SK-N-SH (cell line): ENCODE measurements around the gene PLD3. TPM values are rescaled to one million over a fixed set of nuclear protein-coding genes. Genes with fewer than 3 reads are reported as not detected.

Source experiments
- CTCF ChIA-PET: fragments of 300-600, 350-600 bp; formaldehyde crosslinking; extraction: SDS; loops from one replicate; lab custom pipeline; 2021; lab: Yijun Ruan, JAX
- POLR2A ChIA-PET: fragments of 350-600 bp; sonication (Branson Sonifier 250); formaldehyde crosslinking; extraction: SDS; loops from one replicate; lab custom pipeline; 2020; ENCODE audit warnings: antibody characterized with exemption, inconsistent platforms; lab: Yijun Ruan, JAX
- DNase-seq: peaks from one replicate; pipeline ENCODE4 v3.0.0; 2012
- H2AFZ ChIP-seq: fragments of 200-600 bp; sonication (generic); 2 replicates; pipeline ENCODE4 v1.8.1; 2016; ENCODE audit warnings: antibody characterized with exemption, mild to moderate bottlenecking, low read depth
- H3F3A ChIP-seq: fragments of 200-600 bp; sonication (generic); replicated peaks from 2 replicates; pipeline ENCODE3; 2016; ENCODE audit warnings: antibody characterized with exemption, mild to moderate bottlenecking; ENCODE audit not compliant: insufficient read depth
- H3K27ac ChIP-seq, 2 experiments: fragments of 200-500 bp in 1 of 2; fragments of 200-600 bp in 1 of 2; sonication (Bioruptor generic) in 1 of 2; sonication (generic), shearing (Covaris generic) in 1 of 2; 2 replicates each; pipeline versions ENCODE4 v1.5.1 to v1.6.1; 2014 to 2016; ENCODE audit warnings: low read depth in 2 of 2, inconsistent platforms in 1 of 2, low read length in 1 of 2, mild to moderate bottlenecking in 1 of 2, mixed read lengths in 1 of 2
- H3K27me3 ChIP-seq: fragments of 200-600 bp; sonication (generic), shearing (Covaris generic); 2 replicates; pipeline ENCODE4 v1.6.1; 2016; ENCODE audit warnings: mixed run types; ENCODE audit not compliant: insufficient read depth
- H3K36me3 ChIP-seq, 2 experiments: fragments of 200-500 bp in 1 of 2; fragments of 200-600 bp in 1 of 2; sonication (Bioruptor generic) in 1 of 2; sonication (generic) in 1 of 2; replicated peaks in 1 of 2; 2 replicates each; pipeline versions ENCODE3 to v1.5.1; 2014 to 2016; ENCODE audit warnings: low read length in 1 of 2, mild to moderate bottlenecking in 1 of 2; ENCODE audit not compliant: insufficient read depth in 2 of 2, control insufficient read depth in 1 of 2
- H3K4me1 ChIP-seq, 2 experiments: fragments of 200-500 bp in 1 of 2; fragments of 200-600 bp in 1 of 2; sonication (Bioruptor generic) in 1 of 2; sonication (generic), shearing (Covaris generic) in 1 of 2; 2 replicates each; pipeline versions ENCODE4 v1.5.1 to v1.6.1; 2014 to 2016; ENCODE audit warnings: low read depth in 1 of 2, low read length in 1 of 2, mixed run types in 1 of 2; ENCODE audit not compliant: insufficient read depth in 2 of 2, control insufficient read depth in 1 of 2
- H3K4me2 ChIP-seq: fragments of 200-600 bp; sonication (generic), shearing (Covaris generic); 2 replicates; pipeline ENCODE4 v1.6.1; 2017; ENCODE audit warnings: mixed run types
- H3K4me3 ChIP-seq, 2 experiments: fragments of 200-500 bp in 1 of 2; fragments of 200-600 bp in 1 of 2; sonication (Bioruptor generic) in 1 of 2; sonication (generic), shearing (Covaris generic) in 1 of 2; 2 replicates each; pipeline versions ENCODE4 v1.5.1 to v1.8.1; 2014 to 2016; ENCODE audit warnings: low read depth in 2 of 2, inconsistent platforms in 1 of 2, low read length in 1 of 2, mild to moderate bottlenecking in 1 of 2, mixed read lengths in 1 of 2, moderate library complexity in 1 of 2
- H3K79me2 ChIP-seq: fragments of 200-600 bp; sonication (generic); 2 replicates; pipeline ENCODE4 v1.8.1; 2017; ENCODE audit warnings: mild to moderate bottlenecking; ENCODE audit not compliant: insufficient read depth
- H3K9ac ChIP-seq: fragments of 200-600 bp; sonication (generic); 2 replicates; pipeline ENCODE4 v1.6.1; 2017; ENCODE audit warnings: mixed run types
- H3K9me2 ChIP-seq: fragments of 200-600 bp; sonication (generic); 2 replicates; pipeline ENCODE4 v1.6.1; 2017; ENCODE audit warnings: mixed run types
- H3K9me3 ChIP-seq: fragments of 200-600 bp; sonication (generic); 2 replicates; pipeline ENCODE4 v1.6.1; 2017; ENCODE audit warnings: mixed run types, mild to moderate bottlenecking, moderate library complexity
- H4K20me1 ChIP-seq: fragments of 200-600 bp; sonication (generic); 2 replicates; pipeline ENCODE4 v1.6.1; 2017; ENCODE audit warnings: mild to moderate bottlenecking, mixed run types; ENCODE audit not compliant: insufficient read depth
- CHD2 ChIP-seq: fragments of 150-350 bp; IDR thresholded peaks from 2 replicates; pipeline ENCODE4 v1.6.1; 2018; ENCODE audit warnings: low read length; ENCODE audit not compliant: partially characterized antibody
- ELF1 ChIP-seq: IDR thresholded peaks from 2 replicates; pipeline ENCODE4 v1.4.0; 2012
- EP300 ChIP-seq, 2 experiments: IDR thresholded peaks; 2 replicates each; pipeline versions ENCODE4 v1.4.0 to v1.6.1; 2012; ENCODE audit warnings: borderline replicate concordance in 1 of 2, low read depth in 1 of 2, low read length in 1 of 2
- FOSL2 ChIP-seq: IDR thresholded peaks from 2 replicates; pipeline ENCODE4 v1.4.0; 2012; ENCODE audit warnings: low read depth, mild to moderate bottlenecking, moderate library complexity, borderline replicate concordance
- FOXM1 ChIP-seq: IDR thresholded peaks from 2 replicates; pipeline ENCODE4 v1.4.0; 2012; ENCODE audit warnings: low read depth, mild to moderate bottlenecking
- GATA2 ChIP-seq: sonication (generic); formaldehyde crosslinking; IDR thresholded peaks from 2 replicates; pipeline ENCODE4 v1.5.0; 2020; ENCODE audit warnings: mild to moderate bottlenecking, missing genetic modification reagents
- JUND ChIP-seq: IDR thresholded peaks from 2 replicates; pipeline ENCODE4 v1.4.0; 2012
- MEF2A ChIP-seq: IDR thresholded peaks from 2 replicates; pipeline ENCODE4 v1.4.0; 2012; ENCODE audit warnings: low read depth, borderline replicate concordance
- MXI1 ChIP-seq: IDR thresholded peaks from 2 replicates; pipeline ENCODE4 v1.6.1; 2012; ENCODE audit warnings: mild to moderate bottlenecking, low read depth, low read length, improper control_type of control experiment
- NRF1 ChIP-seq: IDR thresholded peaks from 2 replicates; pipeline ENCODE4 v1.6.1; 2012; ENCODE audit warnings: low read depth, mild to moderate bottlenecking, low read length
- PBX3 ChIP-seq: IDR thresholded peaks from 2 replicates; pipeline ENCODE4; 2012
- POLR2AphosphoS5 ChIP-seq: IDR thresholded peaks from 2 replicates; pipeline ENCODE4 v1.6.1; 2012; ENCODE audit warnings: low read depth, low read length
- RAD21 ChIP-seq: IDR thresholded peaks from 2 replicates; pipeline ENCODE4 v1.6.1; 2012; ENCODE audit warnings: mild to moderate bottlenecking, low read length
- RCOR1 ChIP-seq: fragments of 150-350 bp; IDR thresholded peaks from 2 replicates; pipeline ENCODE4 v1.6.1; 2017; ENCODE audit warnings: antibody characterized with exemption, low read length
- REST ChIP-seq: IDR thresholded peaks from 2 replicates; pipeline ENCODE4 v1.6.1; 2012; ENCODE audit warnings: mild to moderate bottlenecking, low read depth, low read length, moderate library complexity
- RXRA ChIP-seq: IDR thresholded peaks from 2 replicates; pipeline ENCODE4 v1.4.0; 2012; ENCODE audit warnings: low read depth, mild to moderate bottlenecking, borderline replicate concordance
- SIN3A ChIP-seq: IDR thresholded peaks from 2 replicates; pipeline ENCODE4 v1.6.1; 2012; ENCODE audit warnings: low read depth, mild to moderate bottlenecking, low read length, moderate library complexity, borderline replicate concordance
- SMC3 ChIP-seq: IDR thresholded peaks from 2 replicates; pipeline ENCODE4 v1.6.1; 2012; ENCODE audit warnings: low read depth, low read length, improper control_type of control experiment
- TAF1 ChIP-seq: IDR thresholded peaks from 2 replicates; pipeline ENCODE4 v1.6.1; 2012; ENCODE audit warnings: low read depth, mild to moderate bottlenecking, low read length, moderate library complexity, borderline replicate concordance
- TCF12 ChIP-seq: IDR thresholded peaks from 2 replicates; pipeline ENCODE4 v1.4.0; 2012
- USF1 ChIP-seq: IDR thresholded peaks from 2 replicates; pipeline ENCODE4 v1.4.0; 2012; ENCODE audit warnings: low read depth, borderline replicate concordance
- USF2 ChIP-seq: fragments of 150-350 bp; IDR thresholded peaks from 2 replicates; pipeline ENCODE4 v1.6.1; 2017; ENCODE audit warnings: antibody characterized with exemption, low read length, low read depth, borderline replicate concordance
- ZBTB33 ChIP-seq: IDR thresholded peaks from 2 replicates; pipeline ENCODE4 v1.4.0; 2012; ENCODE audit warnings: low read depth, borderline replicate concordance
- WGBS: methylation state at CpG from one replicate; pipeline ENCODE4 v1.1.6; 2017; ENCODE audit warnings: low lambda C conversion rate; 5-methylcytosine and 5-hydroxymethylcytosine counted together
- polyA plus RNA-seq, 3 experiments: library from polyadenylated mRNA; depleted of rRNA; stranded (reverse); fragments of >200 nt; gene quantifications; 2 replicates each; pipeline ENCODE4 v1.2.3, GENCODE V29; 2012

The PLD3 gene
- polyA plus RNA-seq, 1 of the 3 experiments (the other 2 are of a cell fraction) = 511 TPM

- DNase-seq = peak; percentile 91
- Histone ChIP-seq H3K9me2 (no peaks in the 10 kb centered on the region), H3K27ac (peak overlapping the region; percentile 92 to 97), H3K9ac (peak overlapping the region; percentile 82), H3K27me3 (no peaks in the 10 kb centered on the region), H3K4me1 (peaks cover 6 to 17% of the 10 kb centered on the region in 2 experiments; a peak in 3 of 4 replicates), H3F3A (peaks cover 37% of the 10 kb centered on the region), H3K36me3 (peaks cover 7 to 15% of the 10 kb centered on the region in 2 experiments), H3K4me2 (peak overlapping the region; percentile 87), H3K4me3 (peak overlapping the region; percentile 52 to 67), H3K9me3 (no peaks in the 10 kb centered on the region), H3K79me2 (peaks cover 36% of the 10 kb centered on the region), H2AFZ (peak overlapping the region; percentile 72; the same call in 1 of the 2 replicates), H4K20me1 (no peaks in the 10 kb centered on the region)
- 12% methylated on average over 19 of the region's 56 CpGs for whole genome bisulfite sequencing
- ChIA-PET CTCF (interaction anchor here (0.6 to 2.6 kb wide), 30 partner anchors 9 to 843 kb away, joined by 3 to 27 read pairs (median 4); partner anchors contain the start of genes BLVRB, C19orf47, PLD3 and PRX), POLR2A (interaction anchor here (0.6 to 1.9 kb wide), 8 partner anchors 9 to 231 kb away, joined by 3 to 17 read pairs (median 4); partner anchors contain the start of genes BLVRB and SERTAD3)
- TF ChIP-seq FOXM1 = peak; percentile 17; the same call in 1 of the 2 replicates
- TF ChIP-seq RAD21 = peak; percentile 59
- peak; percentile 71 for TF ChIP-seq TCF12
- TF ChIP-seq EP300 (IDR thresholded peaks at IDR 0.05; ENCODE audit: borderline replicate concordance in 1 of 2, low read depth in 1 of 2, low read length in 1 of 2) = peak in 1 of 2 experiments; percentile 48; a peak in 1 of 4 replicates
- no peak for TF ChIP-seq REST
- peak; percentile 75; the same call in 1 of the 2 replicates for TF ChIP-seq SIN3A
- TF ChIP-seq ELF1 = peak; percentile 79
- no peak for TF ChIP-seq PBX3
- no peak for TF ChIP-seq USF2
- TF ChIP-seq FOSL2 = peak; percentile 29; the same call in 1 of the 2 replicates
- no peak for TF ChIP-seq ZBTB33
- peak; percentile 72; the same call in 1 of the 2 replicates for TF ChIP-seq MXI1
- TF ChIP-seq POLR2AphosphoS5 = no peak; the same call in 1 of the 2 replicates
- TF ChIP-seq NRF1 = peak; percentile 58
- TF ChIP-seq RCOR1 = 0 out of 2 replicates have a peak, but pooled peaks have one; percentile 31
- TF ChIP-seq TAF1 = peak; percentile 45
- TF ChIP-seq MEF2A = no peak
- TF ChIP-seq JUND = no peak
- TF ChIP-seq USF1 = no peak; the same call in 1 of the 2 replicates
- peak; percentile 42 for TF ChIP-seq CHD2
- no peak for TF ChIP-seq GATA2 (CRISPR knock-in tag)
- peak; percentile 71 for TF ChIP-seq SMC3
- TF ChIP-seq RXRA = no peak
Measured at GRCh38 chr19:40420766-40421765, 72.6 kb downstream of the PLD3 start.
